Endometrial microvascular endothelial cells (primary cell): ENCODE results near the gene DNAH9. TPM values are rescaled to one million over a fixed set of nuclear protein-coding genes. Genes with fewer than 3 reads are reported as not detected.

Experiments used
- in situ Hi-C: cut with HindIII; loops from 2 replicates; pipeline ENCODE4 v1.10.0; 2017; ENCODE audit warnings: low sequenced_read_pairs, low pct_unique_long_range_greater_than_20kb; ENCODE audit errors: inconsistent ontology term
- total RNA-seq: library from RNA; depleted of rRNA; stranded (reverse); fragments of >200 nt; gene quantifications from one replicate; pipeline ENCODE4 v1.2.3, GENCODE V29; 2015; ENCODE audit errors: inconsistent ontology term

DNAH9 gene
- total RNA-seq, 1 donor from 2014 or later = 0.46 TPM

- in situ Hi-C loops = no loop called here
Observed at GRCh38 chr17:11583306-11583992, 14.8 kb upstream of the DNAH9 start.

- in situ Hi-C loops = no loop called here
Observed at GRCh38 chr17:11589716-11590115, 8.6 kb upstream of the DNAH9 start.

- in situ Hi-C loops = no loop called here
Observed at GRCh38 chr17:11601661-11602060, 3.4 kb downstream of the DNAH9 start.

- in situ Hi-C loops = no loop called here
Observed at GRCh38 chr17:11608396-11608795, 10.1 kb downstream of the DNAH9 start.

- in situ Hi-C loops = no loop called here
Observed at GRCh38 chr17:11610999-11611566, 12.8 kb downstream of the DNAH9 start.

GRCh38 chr17:11612956-11613355 lies 14.7 kb downstream of the DNAH9 start:
- in situ Hi-C loops = no loop called here

- in situ Hi-C loops = no loop called here
Observed at GRCh38 chr17:11618861-11619566, 20.7 kb downstream of the DNAH9 start.

GRCh38 chr17:11622492-11622891 lies 24.2 kb downstream of the DNAH9 start:
- in situ Hi-C loops = no loop called here

GRCh38 chr17:11624976-11625375 lies 26.7 kb downstream of the DNAH9 start:
- in situ Hi-C loops = no loop called here

GRCh38 chr17:11625878-11626277 lies 27.6 kb downstream of the DNAH9 start:
- in situ Hi-C loops = no loop called here

- in situ Hi-C loops = no loop called here
Observed at GRCh38 chr17:11627301-11627940, 29.2 kb downstream of the DNAH9 start.

GRCh38 chr17:11628374-11628773 lies 30.1 kb downstream of the DNAH9 start:
- in situ Hi-C loops = no loop called here

- in situ Hi-C loops = no loop called here
Observed at GRCh38 chr17:11628831-11629230, 30.6 kb downstream of the DNAH9 start.

- in situ Hi-C loops = no loop called here
Observed at GRCh38 chr17:11636771-11637170, 38.5 kb downstream of the DNAH9 start.

- in situ Hi-C loops = no loop called here
Observed at GRCh38 chr17:11637796-11638195, 39.5 kb downstream of the DNAH9 start.

GRCh38 chr17:11638700-11639265 lies 40.5 kb downstream of the DNAH9 start:
- in situ Hi-C loops = no loop called here

GRCh38 chr17:11639736-11640462 lies 41.6 kb downstream of the DNAH9 start:
- in situ Hi-C loops = no loop called here

- in situ Hi-C loops = no loop called here
Observed at GRCh38 chr17:11640463-11640814, 42.2 kb downstream of the DNAH9 start.
